HG03571 (cell line): ENCODE results near the gene CDH6.
"Not testable (repeated sequence)": the region's sequence is repeated elsewhere in the genome, so short reads cannot be mapped to it uniquely, and the experiment has no call there.

Experiments
- ATAC-seq: cut with Tn5 transposase; IDR thresholded peaks from one replicate; pipeline ENCODE4 v1.9.1; 2021; ENCODE audit not compliant: unreplicated experiment

Gene CDH6

GRCh38 chr5:31322946-31323345 lies 129.5 kb downstream of the CDH6 start:
- ATAC-seq: no peak

DNA sequence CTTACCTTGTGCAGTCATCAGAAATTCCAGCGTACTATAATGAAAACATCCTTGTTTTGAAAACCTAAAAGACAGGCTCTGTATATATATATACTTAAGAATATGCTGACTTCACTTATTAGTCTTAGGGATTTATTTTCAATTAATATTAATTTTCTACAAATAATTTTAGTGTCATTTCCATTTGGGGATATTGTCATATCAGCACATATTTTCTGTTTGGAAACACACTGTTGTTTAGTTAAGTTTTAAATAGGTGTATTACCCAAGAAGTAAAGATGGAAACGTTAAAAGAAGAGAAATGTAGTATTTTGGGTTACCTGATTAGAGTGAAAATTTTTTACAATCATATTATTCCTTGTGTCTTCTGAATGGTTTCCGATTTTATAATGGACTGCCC lies 131.4 kb downstream of the CDH6 start:
- no peak for ATAC-seq

DNA sequence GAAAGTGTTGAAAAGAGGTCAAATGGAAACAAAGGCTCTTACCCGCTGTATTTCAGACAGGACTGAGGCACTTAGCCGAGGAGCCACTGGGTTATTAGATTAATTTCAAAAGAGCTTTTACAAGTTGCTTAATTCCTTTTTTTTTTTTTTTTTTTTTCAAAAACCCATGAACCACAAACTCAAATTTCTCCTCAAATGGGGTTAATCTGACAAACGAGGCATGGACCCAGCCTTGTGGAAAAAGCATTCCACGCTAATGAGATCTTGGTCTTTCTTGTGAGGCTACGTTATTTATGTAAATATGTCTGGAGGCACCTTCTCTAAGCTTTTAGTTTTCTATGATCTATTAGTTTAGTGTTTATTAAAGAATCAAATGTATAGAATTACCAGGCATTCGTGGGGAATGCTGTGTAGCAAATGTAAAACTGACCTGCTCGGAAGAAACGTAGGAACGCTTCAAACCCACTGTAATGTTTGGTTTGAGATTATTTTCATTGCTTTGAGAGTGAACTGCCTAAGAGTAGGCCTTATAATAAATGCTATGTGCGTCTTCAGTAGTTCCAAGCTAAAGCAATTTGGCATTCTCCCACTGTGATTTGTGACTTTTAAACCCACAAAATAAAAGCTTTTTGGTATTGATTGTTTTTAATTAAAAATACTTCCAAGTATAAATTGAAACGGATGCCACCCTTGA lies 134.7 kb downstream of the CDH6 start:
- no peak for ATAC-seq

GRCh38 chr5:31329715-31330114 lies 136.2 kb downstream of the CDH6 start:
- ATAC-seq: no peak

DNA sequence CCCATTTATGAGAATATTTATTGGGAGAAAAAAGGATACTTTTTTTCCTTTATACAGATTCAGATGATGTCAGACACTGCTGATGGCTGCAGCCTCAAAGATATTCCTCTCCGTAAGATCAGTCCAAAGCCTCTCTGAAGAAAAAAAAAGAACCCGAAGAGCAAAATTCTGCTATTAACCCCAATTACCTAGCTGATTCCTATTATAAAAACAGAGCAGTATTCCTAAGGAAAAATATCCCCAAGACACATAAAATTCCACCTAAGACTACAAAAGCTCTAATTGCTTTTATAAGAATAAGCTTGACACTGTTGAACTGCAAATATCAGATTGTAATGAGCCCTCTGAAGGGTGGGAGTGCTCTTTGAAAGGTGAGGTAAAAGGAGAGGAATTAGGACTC lies 138.7 kb downstream of the CDH6 start:
- ATAC-seq: no peak

- ATAC-seq: no peak
Measured at GRCh38 chr5:31333475-31333874, 140.0 kb downstream of the CDH6 start.

- no peak for ATAC-seq
Measured at GRCh38 chr5:31334061-31334860, 140.8 kb downstream of the CDH6 start.

DNA sequence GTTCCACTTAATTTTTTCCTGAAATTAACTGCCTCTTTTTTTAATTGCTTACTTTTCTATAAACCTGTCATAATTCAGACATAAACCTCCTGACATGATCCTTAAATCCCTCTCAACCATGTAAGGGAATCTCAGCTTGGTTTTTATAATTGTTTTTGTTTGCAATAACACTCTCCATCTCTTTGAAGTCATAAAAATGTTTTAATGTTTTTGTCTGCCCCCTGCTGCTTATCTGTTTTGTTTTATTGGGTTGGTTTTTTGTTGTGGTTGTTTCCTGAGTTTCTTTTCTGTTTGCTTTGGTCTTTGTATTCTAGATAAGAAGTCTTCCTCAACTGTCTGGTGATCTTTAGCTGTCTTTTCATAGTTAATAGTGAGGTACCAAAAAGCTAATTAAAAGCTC lies 142.0 kb downstream of the CDH6 start:
- no peak for ATAC-seq

- ATAC-seq: no peak
Measured at GRCh38 chr5:31343946-31344345, 150.5 kb downstream of the CDH6 start.

GRCh38 chr5:31346896-31347551 lies 153.5 kb downstream of the CDH6 start:
- ATAC-seq: no peak

DNA sequence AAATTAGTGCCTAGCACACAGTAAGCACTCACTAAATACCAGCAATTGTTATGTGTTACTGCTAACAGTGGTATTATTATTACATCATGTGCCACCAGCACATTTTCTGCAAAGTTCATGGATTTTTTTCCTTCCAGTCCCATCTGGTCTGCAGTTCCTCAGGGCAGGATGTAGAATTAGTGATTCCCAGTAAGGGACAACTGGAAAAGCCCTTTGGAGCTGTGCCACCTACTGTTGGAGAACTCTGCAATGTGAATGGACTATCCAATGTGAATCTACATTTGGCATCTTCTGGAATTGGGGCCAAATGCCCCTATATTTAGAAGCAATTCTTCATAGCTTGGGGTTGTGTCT lies 154.0 kb downstream of the CDH6 start:
- ATAC-seq: no peak

GRCh38 chr5:31350395-31350794 lies 156.9 kb downstream of the CDH6 start:
- ATAC-seq: no peak

DNA sequence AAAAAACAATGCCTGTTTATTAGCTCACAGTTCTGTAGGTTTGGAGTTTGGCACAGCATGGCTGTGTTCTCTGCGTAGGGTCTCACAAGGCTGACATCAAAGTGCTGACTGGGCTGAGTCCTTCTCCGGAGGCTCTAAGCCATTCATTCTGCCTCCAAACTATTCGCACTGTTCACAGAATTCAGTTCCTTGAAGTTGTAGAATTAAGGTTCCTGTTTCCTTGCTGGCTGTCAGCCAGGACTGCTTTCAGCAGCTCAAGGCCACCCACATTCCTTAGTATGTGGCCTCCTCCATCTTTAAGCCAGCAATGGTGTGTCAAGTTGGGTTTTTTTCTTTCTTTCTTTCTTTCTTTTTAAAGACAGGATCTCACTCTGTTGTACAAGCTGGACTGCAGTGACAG lies 161.9 kb downstream of the CDH6 start:
- no peak for ATAC-seq

GRCh38 chr5:31357038-31357437 lies 163.6 kb downstream of the CDH6 start:
- ATAC-seq: no peak

- no peak for ATAC-seq
Measured at GRCh38 chr5:31359839-31360238, 166.4 kb downstream of the CDH6 start.

GRCh38 chr5:31361234-31361633 lies 167.7 kb downstream of the CDH6 start:
- ATAC-seq: no peak

DNA sequence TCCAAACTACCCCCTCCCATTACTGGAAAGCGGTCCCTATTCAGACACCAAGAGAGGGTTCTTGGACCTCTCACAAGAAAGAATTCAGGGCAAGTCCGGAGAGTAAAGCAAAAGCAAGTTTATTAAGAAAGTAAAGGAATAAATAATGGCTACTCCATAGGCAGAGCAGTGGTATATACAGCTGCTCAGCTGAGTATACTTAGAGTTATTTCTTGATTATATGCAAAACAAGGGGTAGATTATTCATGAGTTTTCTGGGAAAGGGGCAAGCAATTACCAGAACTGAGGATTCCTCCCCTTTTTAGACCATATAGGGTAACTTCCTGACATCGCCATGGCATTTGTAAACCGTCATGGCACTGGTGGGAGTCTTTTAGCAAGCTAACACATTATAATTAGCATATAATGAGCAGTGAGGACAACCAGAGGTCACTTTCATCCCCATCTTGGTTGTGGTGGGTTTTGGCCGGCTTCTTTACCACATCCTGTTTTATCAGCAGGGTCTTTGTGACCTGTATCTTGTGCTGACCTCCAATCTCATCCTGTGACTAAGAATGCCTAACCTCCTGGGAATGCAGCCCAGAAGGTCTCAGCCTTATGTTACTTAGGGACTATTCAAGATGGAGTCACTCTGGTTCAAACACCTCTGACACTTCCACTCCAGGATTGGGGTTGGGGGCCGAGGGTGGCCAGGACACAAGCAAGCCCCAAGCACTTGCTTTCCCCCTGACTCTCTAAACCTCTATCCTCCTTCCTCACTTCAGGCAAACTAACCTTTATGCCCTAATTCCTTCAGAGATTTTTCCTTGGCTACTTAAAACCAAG lies 168.4 kb downstream of the CDH6 start:
- not testable (repeated sequence) for ATAC-seq

- ATAC-seq: no peak
Measured at GRCh38 chr5:31362529-31362900, 169.0 kb downstream of the CDH6 start.

DNA sequence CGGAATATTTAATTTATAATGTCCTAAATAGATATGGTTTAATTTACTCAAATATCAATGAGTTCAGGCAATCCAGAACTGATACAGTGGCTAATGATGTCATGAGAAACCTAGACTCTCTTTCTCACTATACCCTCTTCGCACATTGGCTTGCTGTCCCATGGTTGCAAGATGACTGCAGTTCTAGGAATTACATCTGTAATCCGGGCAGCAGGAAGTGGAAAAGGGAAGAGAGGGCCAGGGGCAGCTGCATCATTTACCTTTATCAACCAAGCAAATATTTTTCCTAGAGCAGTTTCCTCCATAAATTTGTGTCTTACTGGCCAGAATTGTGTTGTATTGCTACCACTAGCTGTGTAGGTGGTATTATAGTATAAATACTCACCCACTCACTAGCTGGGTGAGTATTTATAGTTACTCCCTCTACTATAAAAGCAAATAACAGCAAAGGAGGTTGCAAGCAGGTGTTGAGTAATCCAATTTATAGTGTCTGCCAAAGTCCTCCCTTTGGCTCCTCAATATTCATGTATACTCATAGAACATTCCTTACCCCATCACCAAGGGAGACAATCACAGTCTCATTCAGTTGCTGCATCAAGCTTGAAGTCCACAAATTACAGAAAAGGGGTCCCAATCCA lies 169.6 kb downstream of the CDH6 start:
- ATAC-seq: no peak

DNA sequence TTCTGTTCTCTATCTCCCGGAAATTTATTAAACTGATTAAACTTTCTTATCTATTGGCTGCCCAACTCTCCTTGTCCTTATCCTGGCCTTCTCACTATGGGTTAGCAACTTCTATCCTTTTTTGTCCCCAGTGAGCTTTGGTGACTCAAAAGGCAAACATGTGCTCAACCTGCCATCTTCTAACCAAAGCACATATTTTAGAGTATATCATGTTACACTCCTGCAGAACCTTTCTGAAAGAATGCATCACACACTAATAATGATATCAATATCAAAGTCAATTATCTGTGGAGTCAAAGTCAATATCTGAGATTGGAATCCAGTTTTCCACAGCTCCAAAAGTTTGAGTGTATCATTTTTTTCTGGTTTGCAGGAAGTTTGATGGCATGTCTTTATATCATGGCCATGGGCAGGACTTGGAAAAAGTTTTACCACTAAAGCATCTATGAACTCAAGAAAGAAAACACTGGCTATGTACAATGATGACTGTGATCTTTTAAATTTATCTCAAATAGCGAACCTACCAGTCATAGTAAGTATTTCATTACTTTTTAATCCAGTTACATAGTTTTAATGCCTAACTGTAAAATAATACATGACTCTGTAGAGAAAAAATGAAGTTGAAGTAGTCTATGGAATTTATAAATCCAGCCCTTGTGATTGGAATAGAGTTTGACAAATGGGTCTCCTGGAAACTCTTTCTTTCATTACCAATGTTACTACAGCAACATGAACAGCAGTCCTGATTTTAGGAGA lies 171.6 kb downstream of the CDH6 start:
- no peak for ATAC-seq
